Muscle layer of duodenum (tissue), 2 donors: Measurements from ENCODE around the gene CDC45.
"Not testable (repeated sequence)": the region's sequence is repeated elsewhere in the genome, so short reads cannot be mapped to it uniquely, and the experiment has no call there.

Source experiments
- H3K27ac ChIP-seq: one replicate; pipeline ENCODE4 v1.7.0; 2013; ENCODE audit warnings: mild to moderate bottlenecking, low read length
- H3K27me3 ChIP-seq: one replicate; pipeline ENCODE4 v1.7.0; 2013; ENCODE audit warnings: low read depth, mild to moderate bottlenecking, control low read depth, low read length
- H3K36me3 ChIP-seq, 2 donors: one replicate each; pipeline ENCODE4 v1.7.0; 2013; ENCODE audit warnings: low read length in 2 of 2, control low read depth in 1 of 2, mild to moderate bottlenecking in 1 of 2; ENCODE audit not compliant: insufficient read depth in 2 of 2, control insufficient read depth in 1 of 2
- H3K4me1 ChIP-seq, 2 donors: one replicate each; pipeline ENCODE4 v1.7.0; 2013; ENCODE audit warnings: low read length in 2 of 2, mild to moderate bottlenecking in 2 of 2, control low read depth in 1 of 2, moderate library complexity in 1 of 2; ENCODE audit not compliant: insufficient read depth in 2 of 2, control insufficient read depth in 1 of 2
- H3K4me3 ChIP-seq, 2 donors: one replicate each; pipeline ENCODE4 v1.7.0; 2013; ENCODE audit warnings: low read length in 2 of 2, low read depth in 1 of 2, mild to moderate bottlenecking in 1 of 2
- H3K9me3 ChIP-seq, 2 donors: one replicate each; pipeline ENCODE4 v1.7.0; 2013; ENCODE audit warnings: low read length in 2 of 2, control low read depth in 1 of 2, mild to moderate bottlenecking in 1 of 2; ENCODE audit not compliant: control insufficient read depth in 1 of 2
- donor health status: healthy.

CDC45 gene

GRCh38 chr22:19547620-19548019 lies 67.9 kb downstream of the CDC45 start:
- Histone ChIP-seq H3K27ac (no peak overlapping the region), H3K9me3 (no peaks in the 10 kb centered on the region), H3K4me3 (no peak overlapping the region), H3K27me3 (no peaks in the 10 kb centered on the region), H3K36me3 (no peaks in the 10 kb centered on the region), H3K4me1 (no peaks in the 10 kb centered on the region)

- not testable (repeated sequence) for H3K27ac ChIP-seq, H3K4me3 ChIP-seq, H3K36me3 ChIP-seq, H3K27me3 ChIP-seq, H3K9me3 ChIP-seq, H3K4me1 ChIP-seq
These were observed 68.7 kb downstream of the CDC45 start for GRCh38 chr22:19548427-19548826.

- Histone ChIP-seq H3K27me3 (no peaks in the 10 kb centered on the region), H3K27ac (no peak overlapping the region), H3K36me3 (no peaks in the 10 kb centered on the region), H3K4me1 (no peaks in the 10 kb centered on the region), H3K4me3 (no peak overlapping the region), H3K9me3 (peaks cover 0 to 4% of the 10 kb centered on the region in 2 donors)
These were observed 69.2 kb downstream of the CDC45 start for GRCh38 chr22:19548964-19549363.

DNA sequence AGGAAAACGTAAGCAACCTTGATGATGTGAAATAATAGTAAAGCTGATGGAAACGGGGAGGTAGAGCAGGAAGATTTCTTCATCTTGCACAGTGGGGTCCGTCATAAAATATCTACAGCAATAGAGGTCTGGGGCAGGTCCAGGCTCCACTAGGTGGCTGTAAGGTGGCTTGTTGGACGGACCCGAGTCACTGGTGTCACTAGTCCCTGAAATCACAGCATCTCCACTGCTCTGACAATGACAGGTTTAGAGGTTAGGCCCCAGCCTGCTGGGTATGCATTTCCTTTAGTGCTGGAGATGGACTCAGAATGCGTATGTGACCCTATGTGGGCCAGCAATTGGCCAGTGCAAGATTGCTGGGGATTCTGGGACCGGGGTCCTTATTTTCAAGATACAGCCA lies 69.7 kb downstream of the CDC45 start:
- H3K27me3 ChIP-seq, result no peaks in the 10 kb centered on the region
- H3K27ac ChIP-seq, result no peak overlapping the region
- no peaks in the 10 kb centered on the region for H3K36me3 ChIP-seq
- H3K4me1 ChIP-seq, result no peaks in the 10 kb centered on the region
- no peak overlapping the region for H3K4me3 ChIP-seq
- H3K9me3 ChIP-seq, result peaks cover 0 to 4% of the 10 kb centered on the region in 2 donors

- Histone ChIP-seq H3K36me3 (no peaks in the 10 kb centered on the region), H3K9me3 (peaks cover 0 to 4% of the 10 kb centered on the region in 2 donors), H3K4me3 (no peak overlapping the region), H3K27ac (no peak overlapping the region), H3K4me1 (no peaks in the 10 kb centered on the region), H3K27me3 (no peaks in the 10 kb centered on the region)
These were observed 70.7 kb downstream of the CDC45 start for GRCh38 chr22:19550382-19550781.

- H3K9me3 ChIP-seq, result peaks cover 0 to 4% of the 10 kb centered on the region in 2 donors
- H3K27me3 ChIP-seq, result no peaks in the 10 kb centered on the region
- no peaks in the 10 kb centered on the region for H3K4me1 ChIP-seq
- no peaks in the 10 kb centered on the region for H3K36me3 ChIP-seq
- no peak overlapping the region for H3K4me3 ChIP-seq
- no peak overlapping the region for H3K27ac ChIP-seq
These were observed 73.5 kb downstream of the CDC45 start for GRCh38 chr22:19553201-19553600.

GRCh38 chr22:19554834-19555404 lies 75.2 kb downstream of the CDC45 start:
- no peak overlapping the region for H3K4me3 ChIP-seq
- peaks cover 0 to 4% of the 10 kb centered on the region in 2 donors for H3K9me3 ChIP-seq
- H3K4me1 ChIP-seq, result no peaks in the 10 kb centered on the region
- H3K27ac ChIP-seq, result no peak overlapping the region
- H3K36me3 ChIP-seq, result no peaks in the 10 kb centered on the region
- H3K27me3 ChIP-seq, result no peaks in the 10 kb centered on the region

GRCh38 chr22:19555651-19556050 lies 75.9 kb downstream of the CDC45 start:
- Histone ChIP-seq H3K4me1 (no peaks in the 10 kb centered on the region), H3K27me3 (no peaks in the 10 kb centered on the region), H3K27ac (no peak overlapping the region), H3K36me3 (no peaks in the 10 kb centered on the region), H3K4me3 (no peak overlapping the region), H3K9me3 (peaks cover 0 to 4% of the 10 kb centered on the region in 2 donors)

DNA sequence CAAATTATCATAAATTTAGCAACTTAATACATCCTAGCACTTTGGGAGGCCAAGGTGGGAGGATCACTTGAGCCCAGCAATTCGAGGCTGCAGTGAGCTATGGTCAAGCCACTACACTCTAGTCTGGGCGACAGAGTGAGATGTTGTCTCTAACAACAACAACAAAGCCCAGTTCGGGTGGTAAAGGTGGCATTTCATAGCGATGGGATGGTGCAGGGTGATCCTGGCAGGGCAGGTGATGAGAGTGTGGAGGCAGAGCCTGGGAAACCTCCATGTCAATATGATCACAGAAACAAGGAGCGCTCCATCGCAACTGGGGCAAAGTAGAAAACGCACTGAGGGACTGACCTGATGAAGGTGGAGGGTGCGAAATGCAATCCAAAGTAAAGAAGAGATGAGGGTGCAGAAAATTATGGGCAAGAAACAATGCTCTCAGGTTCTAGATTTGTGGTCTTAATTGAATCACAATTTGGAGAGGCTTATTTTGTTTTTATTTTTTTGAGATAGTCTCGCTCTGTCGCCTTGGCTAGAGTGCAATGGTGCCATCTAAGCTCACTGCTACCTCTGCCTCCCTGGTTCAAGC lies 77.3 kb downstream of the CDC45 start:
- Histone ChIP-seq H3K4me3 (no peak overlapping the region), H3K9me3 (peaks cover 0 to 4% of the 10 kb centered on the region in 2 donors), H3K27ac (no peak overlapping the region), H3K4me1 (no peaks in the 10 kb centered on the region), H3K27me3 (no peaks in the 10 kb centered on the region), H3K36me3 (no peaks in the 10 kb centered on the region)

- Histone ChIP-seq H3K9me3 (no peaks in the 10 kb centered on the region), H3K36me3 (no peaks in the 10 kb centered on the region), H3K4me1 (no peaks in the 10 kb centered on the region), H3K27ac (no peak overlapping the region), H3K4me3 (no peak overlapping the region), H3K27me3 (no peaks in the 10 kb centered on the region)
These were observed 79.6 kb downstream of the CDC45 start for GRCh38 chr22:19559324-19559811.

DNA sequence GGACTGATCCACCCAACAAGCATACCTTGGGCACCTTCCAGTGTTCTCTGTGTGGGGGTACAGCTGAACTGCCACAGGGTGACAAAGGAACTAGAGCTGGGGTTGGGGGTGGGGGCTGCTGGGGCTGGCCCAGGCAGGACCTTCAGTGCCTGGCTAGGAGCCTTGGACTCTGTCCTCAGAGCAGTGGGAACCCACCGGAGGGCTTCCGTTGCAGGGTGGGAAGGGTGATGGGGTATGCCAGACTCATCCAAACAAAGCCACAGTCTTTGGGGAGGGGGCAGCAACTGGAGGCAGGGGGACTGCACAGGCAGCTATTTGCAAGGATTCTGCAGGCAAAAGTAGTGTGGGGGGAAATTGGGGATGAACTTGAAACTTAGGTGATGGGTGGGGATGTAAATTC lies 80.2 kb downstream of the CDC45 start:
- H3K4me3 ChIP-seq, result no peak overlapping the region
- no peaks in the 10 kb centered on the region for H3K36me3 ChIP-seq
- H3K4me1 ChIP-seq, result no peaks in the 10 kb centered on the region
- H3K27me3 ChIP-seq, result no peaks in the 10 kb centered on the region
- no peaks in the 10 kb centered on the region for H3K9me3 ChIP-seq
- no peak overlapping the region for H3K27ac ChIP-seq
